ENCODE data around the gene NUP107.

NUP107 gene

DNA sequence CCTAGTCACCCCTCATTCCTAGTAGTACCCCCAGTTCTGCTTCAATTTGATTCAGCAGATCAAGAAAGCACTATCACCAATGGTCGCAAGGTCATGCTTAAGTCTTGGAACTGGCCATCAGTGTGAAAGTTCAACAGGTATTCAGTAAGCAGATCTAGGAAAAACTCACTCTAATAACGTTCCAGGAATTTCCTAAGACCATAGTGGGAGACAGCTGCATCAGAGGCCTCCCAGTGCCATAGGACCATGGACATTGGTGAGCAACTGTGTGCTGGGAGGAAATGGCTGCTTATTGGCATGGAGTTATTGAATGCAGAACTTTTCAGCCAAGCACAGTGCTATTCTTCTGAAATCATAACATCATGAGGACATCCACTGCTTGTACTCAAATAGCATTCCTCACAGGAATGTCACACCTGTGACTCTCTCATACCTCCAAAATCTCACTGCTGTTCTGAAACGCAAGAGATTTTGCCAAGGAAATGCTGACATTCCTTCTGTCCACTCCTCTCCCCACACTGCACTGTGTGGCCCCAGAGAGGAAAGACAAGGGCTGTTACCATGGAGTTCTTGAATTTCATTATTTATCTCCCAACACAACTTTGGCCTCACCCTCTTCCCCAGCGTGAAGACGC is 90.3 kb downstream of the NUP107 start:
- no peak for DNase-seq

DNA sequence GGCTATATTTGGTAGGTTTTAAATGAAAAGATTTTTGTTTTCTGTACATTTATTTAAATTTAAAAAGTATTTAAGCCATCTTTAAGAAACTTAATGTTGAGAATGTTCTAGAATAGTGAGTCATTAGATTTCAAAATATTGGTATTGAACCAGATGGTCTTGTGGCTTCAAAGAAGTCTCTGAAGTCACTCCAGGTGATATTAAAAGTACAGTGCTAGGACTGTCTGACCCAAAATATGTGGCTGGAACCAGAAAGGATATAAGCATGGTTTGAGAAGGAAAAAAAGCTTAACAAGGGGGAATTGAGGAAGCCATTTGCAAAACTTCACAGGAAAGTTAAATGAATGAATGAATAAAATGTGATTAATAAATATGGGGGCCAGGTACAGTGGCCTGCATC is 92.5 kb downstream of the NUP107 start:
- no peak for DNase-seq

DNA sequence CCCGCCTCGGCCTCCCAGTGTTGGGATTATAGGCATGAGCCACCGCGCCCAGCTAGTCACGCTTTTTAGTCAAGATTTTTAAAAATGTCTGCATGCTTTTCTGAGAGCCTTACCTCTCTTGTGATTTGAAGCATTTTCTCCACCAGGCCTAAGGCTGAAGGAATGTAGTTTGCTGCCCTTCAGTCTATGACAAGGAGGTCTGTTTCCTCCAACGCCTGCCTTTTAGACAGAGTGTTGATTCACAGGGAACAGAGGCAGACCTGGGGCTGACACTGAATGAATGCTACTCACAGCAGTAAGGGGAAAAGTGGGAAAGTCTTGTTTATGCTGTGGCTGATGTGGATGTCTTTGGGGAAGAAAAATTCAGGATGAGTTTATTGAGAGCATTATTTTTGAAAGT is 94.0 kb downstream of the NUP107 start:
- no peak for DNase-seq

DNA sequence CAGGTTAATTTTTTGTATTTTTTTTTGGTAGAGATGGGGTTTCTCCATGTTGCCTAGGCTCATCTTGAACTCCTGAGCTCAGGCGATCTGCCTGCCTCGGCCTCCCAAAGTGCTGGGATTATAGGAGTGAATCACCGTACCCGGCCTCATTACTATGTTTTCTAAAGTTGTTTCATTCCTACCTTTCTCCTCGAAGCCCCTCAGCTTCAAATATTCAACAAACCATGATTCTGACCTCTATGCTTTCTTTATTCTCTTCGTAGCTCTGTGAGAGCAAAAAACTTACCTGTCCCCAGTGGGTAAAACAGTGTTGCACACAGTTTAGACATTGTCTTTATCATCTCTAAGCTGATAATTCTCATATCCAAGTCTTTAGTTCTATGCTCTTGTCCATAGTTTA is 95.0 kb downstream of the NUP107 start:
- DNase-seq: no peak

DNA sequence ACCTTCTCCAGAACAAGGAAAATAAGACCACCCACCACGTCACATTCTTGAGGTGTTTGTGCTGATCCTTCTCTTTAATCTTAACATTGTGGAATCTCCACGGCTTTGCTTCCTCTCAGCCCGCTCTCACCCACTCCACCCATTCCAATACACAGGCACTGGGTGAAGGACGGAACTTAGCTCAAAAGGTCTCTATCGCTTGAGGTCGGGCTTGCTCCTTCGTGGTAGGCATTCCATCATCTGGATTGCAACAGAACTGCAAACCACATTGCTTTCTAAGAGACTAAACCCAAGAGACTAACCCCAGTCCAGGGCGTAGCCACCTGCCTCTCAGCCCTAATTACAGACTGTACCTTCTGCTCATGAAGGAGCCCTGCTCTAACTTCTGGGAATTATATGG is 97.2 kb downstream of the NUP107 start:
- no peak for DNase-seq

DNA sequence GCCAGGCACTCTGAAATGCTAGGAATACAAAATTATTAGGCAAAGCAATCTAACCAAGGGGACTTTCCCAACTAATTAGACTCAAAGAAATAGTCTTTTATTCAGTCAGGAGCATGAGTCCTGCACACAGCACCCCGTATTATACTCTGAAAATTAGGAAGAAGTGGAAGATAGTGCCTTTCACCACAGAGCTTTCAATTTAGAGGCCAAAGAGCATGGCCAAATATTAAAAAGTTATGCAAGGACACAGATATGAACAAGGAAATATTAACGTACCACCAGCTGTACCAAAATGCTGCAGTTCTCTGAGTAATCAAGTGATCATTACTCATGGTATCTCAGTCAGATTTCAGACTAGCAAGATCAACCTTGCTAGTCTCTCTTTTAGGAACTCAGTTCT is 98.6 kb downstream of the NUP107 start:
- no peak for DNase-seq

DNA sequence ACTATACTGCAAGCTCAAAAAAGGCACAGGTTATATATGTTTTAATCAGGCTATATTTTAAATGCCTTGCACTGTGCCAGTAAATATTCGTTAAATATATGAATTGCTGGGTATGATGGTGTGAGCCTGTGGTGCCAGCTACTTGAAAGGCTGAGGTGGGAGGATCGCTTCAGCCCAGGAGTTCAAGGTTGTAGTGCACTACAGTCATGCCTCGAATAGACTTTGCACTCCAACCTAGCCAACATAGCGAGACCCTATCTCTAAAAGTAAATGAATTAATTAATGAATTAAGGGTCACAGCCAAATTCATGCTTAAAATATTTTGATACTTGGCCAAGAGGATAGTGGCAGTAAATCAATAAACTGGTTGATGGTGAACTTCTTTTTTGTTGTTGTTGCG is 99.0 kb downstream of the NUP107 start:
- DNase-seq: no peak

DNA sequence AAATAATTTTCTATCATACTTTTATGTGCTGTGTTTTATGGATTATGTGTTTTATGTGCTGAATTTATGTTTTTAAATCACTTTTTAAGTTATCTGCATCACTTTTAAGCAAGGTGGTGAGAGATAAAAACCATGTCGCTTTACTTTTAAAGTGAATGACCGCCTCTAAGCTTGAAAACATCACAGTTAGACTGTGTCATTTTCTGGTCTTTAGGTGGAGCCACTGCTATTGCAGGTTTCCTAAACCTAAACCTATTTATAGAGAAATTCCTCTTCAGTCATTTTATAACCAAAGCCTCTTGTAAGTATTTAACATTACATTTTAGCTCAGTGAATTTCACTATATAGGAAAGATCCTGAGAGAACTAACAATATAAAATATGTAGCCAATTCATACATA is 100.2 kb downstream of the NUP107 start:
- no peak for DNase-seq

DNA sequence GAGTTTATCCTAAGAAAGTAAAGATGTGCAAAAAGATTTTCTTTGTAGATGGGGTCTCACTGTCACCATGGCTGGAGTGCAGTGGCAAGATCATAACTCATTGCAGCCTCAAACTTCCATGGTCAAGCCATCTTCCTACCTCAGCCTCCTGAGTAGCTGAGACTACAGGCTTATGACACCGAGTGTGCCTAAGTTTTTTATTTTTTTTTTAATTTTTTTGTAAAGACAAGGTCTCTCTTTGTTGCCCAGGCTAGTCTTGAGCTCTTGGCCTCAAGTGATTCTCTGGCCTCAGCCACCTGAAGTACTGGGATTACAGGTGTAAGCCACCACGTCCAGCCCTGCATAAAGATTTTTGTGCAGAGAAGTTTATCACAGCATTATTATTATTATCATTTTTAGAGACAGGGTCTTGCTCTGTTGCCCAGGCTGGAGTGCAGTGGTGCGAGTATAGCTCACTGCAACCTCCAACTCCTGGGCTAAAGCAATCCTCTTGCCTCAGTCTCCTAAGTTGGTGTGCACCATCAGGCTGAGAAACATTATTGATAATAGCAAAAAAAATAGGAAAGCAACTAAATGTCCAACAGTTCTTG is 101.9 kb downstream of the NUP107 start:
- no peak for DNase-seq

DNA sequence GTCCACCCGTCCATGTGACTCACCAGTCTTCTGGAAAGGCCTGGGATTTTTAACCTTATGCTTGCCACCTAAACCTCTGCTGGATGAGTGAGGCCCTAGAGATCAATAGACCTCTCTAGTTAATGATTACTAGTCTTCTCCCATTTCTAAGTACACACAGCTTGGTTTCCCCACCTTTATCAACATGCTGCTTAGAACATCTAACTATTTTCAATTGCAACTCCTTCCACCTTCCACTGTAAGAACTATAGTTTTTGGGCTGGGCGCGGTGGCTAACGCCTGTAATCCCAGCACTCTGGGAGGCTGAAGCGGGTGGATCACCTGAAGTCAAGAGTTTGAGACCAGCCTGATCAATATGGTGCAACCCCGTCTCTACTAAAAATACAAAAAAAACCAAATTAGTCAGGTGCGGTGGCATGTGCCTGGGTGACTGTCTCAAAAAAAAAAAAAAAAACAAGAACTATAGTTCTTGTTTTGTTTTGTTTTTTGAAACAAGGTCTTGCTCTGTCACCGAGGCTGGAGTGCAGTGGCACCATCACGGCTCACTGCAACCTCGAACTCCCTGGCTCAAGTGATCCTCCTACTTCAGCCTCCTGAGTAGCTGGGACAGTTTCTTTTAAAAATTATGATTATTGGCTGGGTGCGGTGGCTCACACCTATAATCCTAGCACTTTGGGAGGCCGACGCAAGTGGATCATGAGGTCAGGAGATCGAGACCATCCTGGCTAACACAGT is 102.5 kb downstream of the NUP107 start:
- no peak for DNase-seq

DNA sequence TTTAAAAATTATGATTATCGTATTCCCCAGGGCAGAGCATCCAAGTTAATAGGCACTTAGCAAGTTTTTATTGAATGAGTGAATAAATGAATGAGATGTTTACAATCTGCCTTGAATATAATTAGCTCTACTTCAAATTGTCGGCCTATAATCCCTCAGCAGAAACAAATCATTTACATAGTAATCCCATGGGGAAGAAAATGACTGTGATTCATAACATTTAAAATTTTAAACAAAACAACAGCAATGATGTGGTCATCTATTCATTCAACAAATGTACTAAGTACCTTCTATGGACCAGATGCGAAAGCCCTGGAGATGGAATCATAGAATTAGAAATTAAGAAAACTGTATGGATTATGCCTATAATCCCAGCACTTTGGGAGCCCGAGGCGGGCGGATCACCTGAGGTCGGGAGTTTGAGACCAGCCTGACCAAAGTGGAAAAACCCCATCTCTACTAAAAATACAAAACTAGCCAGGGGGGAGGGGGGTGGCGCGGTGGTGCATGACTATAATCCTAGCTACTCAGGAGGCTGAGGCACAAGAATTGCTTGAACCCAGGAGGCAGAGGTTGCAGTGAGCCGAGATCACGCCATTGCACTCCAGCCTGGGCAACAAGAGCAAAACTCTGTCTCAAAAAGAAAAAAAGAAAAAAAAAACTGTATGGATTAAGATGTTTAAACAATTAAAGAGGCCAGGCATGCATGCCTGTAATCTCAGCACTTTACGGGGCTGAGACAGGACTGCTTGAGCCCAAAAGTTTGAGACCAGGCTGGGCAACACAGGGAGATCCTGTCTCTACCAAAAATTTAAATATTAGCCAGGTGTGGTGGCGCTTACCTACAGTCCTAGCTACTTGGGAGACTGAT is 103.5 kb downstream of the NUP107 start:
- no peak for DNase-seq

DNA sequence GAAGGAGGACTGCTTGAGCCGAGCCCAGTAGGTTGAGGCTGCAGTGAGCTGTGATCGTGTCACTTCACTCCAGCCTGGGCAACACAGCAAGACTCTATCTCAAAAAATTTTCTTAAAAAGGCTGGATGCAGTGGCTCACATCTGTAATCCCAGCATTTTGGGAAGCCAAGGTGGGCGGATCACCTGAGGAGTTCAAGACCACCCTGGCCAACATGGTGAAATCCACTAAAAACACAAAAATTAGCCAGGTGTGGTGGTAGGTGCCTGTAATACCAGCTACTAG is 104.1 kb downstream of the NUP107 start:
- no peak for DNase-seq

DNA sequence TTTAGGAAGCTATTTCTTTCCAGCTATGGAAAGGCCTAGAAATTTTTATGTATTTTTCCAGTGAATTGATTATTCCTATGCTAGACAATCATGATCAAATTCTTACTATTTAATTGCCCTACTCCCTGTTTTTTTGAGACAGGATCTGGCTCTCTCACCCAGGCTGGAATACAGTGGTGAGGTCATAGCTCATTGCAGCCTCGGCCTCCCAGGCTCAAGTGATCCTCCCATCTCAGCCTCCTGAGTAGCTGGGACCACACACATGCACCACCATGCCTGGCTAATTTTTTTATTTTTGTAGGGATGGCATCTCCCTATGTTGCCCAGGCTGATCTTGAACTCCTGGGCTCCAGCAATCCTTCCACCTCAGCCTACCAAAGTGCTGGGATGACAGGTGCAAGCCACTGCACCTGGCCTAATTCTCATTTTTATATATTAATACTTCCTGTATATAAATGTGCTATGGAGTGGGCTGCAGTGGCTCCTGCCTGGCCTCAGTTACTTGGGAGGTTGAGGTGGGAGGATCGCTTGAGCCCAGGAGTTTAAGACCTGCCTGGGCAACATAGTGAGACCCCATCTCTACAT is 105.2 kb downstream of the NUP107 start:
- no peak for DNase-seq

DNA sequence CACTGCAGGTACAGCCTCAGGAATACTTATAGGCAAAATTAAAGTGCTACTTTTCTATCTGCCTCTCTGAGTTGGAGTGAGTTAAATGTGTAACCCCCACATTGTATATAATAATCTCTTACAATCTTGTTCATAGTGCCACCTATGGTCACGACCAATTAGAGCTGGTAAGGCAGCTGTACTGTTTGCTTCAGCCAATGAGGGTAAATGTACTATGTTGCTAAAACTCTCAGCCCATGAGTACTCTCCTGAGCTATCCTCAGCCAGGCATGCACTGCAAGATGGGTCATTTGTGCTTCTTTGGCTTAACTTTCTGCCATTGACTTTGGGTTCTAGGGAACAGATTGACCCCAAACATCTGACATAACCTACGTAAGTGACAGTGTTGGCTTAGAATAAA is 106.2 kb downstream of the NUP107 start:
- no peak for DNase-seq

DNA sequence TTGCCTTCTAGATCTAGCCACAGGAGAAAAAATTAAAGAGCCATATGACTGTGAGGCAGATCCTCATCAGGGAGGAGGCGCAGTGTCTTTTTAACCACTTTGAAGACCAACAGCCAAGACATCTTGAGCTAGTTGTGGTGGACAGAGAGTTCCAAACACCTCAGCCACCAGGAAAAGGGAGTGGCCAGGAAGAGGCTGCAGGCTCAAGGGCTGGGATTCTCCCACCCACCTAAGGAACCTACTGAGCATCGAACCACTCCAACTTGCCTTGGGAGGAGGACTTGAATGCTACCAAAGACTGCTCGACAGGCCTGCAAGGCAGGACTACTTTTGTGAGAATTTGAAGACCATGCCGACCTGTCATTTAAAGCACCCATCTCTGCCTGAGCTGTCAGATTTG is 106.7 kb downstream of the NUP107 start:
- DNase-seq: no peak

DNA sequence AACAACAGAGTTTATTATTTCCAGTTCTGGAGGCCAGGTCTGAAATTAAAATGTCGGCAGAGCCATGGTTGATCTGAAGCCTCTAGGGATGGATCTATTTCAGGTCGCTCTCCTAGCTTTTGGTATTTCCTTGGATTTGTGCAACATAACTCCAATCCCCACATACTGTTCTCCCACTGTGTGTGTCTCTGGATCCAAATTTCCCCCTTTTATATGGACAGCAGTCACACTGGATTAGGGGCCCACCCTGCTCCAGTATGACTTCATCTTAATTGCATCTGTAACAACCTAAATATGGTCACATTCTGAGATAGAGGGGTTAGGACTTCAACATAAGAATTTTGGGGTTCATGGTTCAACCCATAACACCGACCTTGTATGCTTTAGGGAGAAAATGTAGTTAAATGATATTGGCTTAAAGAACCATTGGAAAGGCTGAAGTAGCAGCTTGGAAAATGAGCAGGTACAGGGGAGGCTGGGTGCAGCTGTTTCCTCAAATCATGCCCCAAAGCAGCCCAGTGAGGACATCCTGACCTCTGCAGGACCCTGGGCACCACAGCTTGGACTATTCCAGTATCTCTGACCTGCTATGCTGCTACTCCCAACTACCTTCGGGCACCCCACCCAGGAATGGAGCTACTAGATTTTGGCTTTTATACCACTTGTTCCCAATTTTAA is 107.3 kb downstream of the NUP107 start:
- DNase-seq: no peak

DNA sequence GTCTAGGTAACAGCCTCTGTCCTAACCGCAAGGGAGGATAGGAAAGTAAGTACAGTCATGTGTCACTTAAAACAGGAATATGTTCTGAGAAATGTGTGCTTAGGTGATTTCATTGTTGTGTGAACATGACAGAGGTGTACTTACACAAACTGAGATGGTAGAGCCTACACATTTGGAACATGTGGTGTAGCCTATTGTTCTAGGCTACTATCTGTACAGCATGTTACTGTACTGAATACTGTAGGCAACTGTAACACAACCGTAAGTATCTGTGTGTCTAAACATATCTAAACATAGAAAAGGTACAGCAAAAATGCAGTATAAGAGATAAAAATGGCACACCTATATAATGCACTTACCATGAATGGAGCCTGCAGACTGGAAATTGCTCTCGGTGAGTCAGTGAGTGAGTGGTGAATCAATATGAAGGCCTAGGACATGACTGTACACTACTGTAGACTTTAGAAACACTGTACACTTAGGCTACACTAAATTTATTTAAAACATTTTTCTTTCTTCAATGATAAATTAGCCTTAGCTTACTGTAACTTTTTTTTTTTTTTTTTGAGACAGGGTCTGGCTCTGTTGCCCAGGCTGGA is 108.0 kb downstream of the NUP107 start:
- DNase-seq: no peak

Data from activated T-cell treated with anti-CD3 and anti-CD28 coated beads, Interleukin-2, amount 50 U/mL, for 1 hour (primary cell).